Measurements from ENCODE around the gene RGL2. TPM values are rescaled to one million over a fixed set of nuclear protein-coding genes. Genes with fewer than 3 reads are reported as not detected.

The RGL2 gene
- total and polyA plus RNA-seq, 10 of the 15 experiments (the other 5 are each of a cell fraction or from before 2014, with no cell fraction given) = 0.84 to 21.2 (median 6.8) TPM

GRCh38 chr6:33247977-33248642 lies 50.6 kb downstream of the RGL2 start (continued):
- no peak for TF ChIP-seq IRF3 (IDR thresholded peaks at IDR 0.05)

- Histone ChIP-seq H4K20me1 (ENCODE audit: control insufficient read depth, insufficient read depth) (no peaks in the 10 kb centered on the region), H3K4me2 (ENCODE audit: control insufficient read depth, insufficient read depth) (no peak overlapping the region), H3K9ac (ENCODE audit: control insufficient read depth, insufficient read depth, low read length) (no peak overlapping the region), H3K4me3 (no peak overlapping the region), H3K27me3 (replicated peaks in 1 of 2; ENCODE audit: control insufficient read depth in 2 of 2, insufficient read depth in 2 of 2, low read length in 1 of 2) (no peaks in the 10 kb centered on the region), H3K79me2 (ENCODE audit: control insufficient read depth, insufficient read depth, low read length) (no peaks in the 10 kb centered on the region), H3K27ac (ENCODE audit: control insufficient read depth, insufficient read depth) (no peak overlapping the region), H2AFZ (ENCODE audit: control insufficient read depth, low read depth, low read length) (no peak overlapping the region), H3K9me3 (replicated peaks; ENCODE audit: control insufficient read depth, insufficient read depth, low read length) (no peaks in the 10 kb centered on the region), H3K4me1 (ENCODE audit: control insufficient read depth, insufficient read depth, low read length) (peaks cover under 1% of the 10 kb centered on the region; the same call in 1 of the 2 replicates), H3K36me3 (ENCODE audit: control insufficient read depth in 2 of 2, insufficient read depth in 2 of 2, low read length in 1 of 2) (no peaks in the 10 kb centered on the region)
- ChIA-PET CTCF (no interaction called here), POLR2A (interaction anchor here (1.0 kb wide), 1 partner anchor 125 kb away, joined by 3 read pairs; no protein-coding TSS in a partner anchor), SMC1A (ENCODE audit: uncharacterized antibody, unreplicated experiment) (interaction anchor here (0.8 kb wide), 1 partner anchor 833 kb away, joined by 3 read pairs; no protein-coding TSS in a partner anchor), RAD21 (ENCODE audit: unreplicated experiment) (interaction anchor here (1.1 to 1.4 kb wide), 2 partner anchors 71 to 93 kb away, joined by 3 to 4 read pairs; no protein-coding TSS in a partner anchor)
- DNase-seq (ENCODE audit: low read depth, low spot score) (no peak), FAIRE-seq (no peak), ATAC-seq (no peak)
- WGBS (ENCODE audit: insufficient coverage, insufficient replicate concordance, low lambda C conversion rate, missing lambda C conversion rate) = 0% methylated on average over 1 of the region's 1 CpG
- in situ Hi-C loops (cut with MboI) (no loop called here), intact Hi-C loops (cut with micrococcal nuclease; ENCODE audit: unreplicated experiment) (no loop called here)
- no peak for TF ChIP-seq BRCA1 (IDR thresholded peaks at IDR 0.05; ENCODE audit: low read depth, low read length)
- TF ChIP-seq YBX1 (IDR thresholded peaks at IDR 0.05) = no peak
- TF ChIP-seq MEF2A (IDR thresholded peaks at IDR 0.05; ENCODE audit: insufficient read depth, low read depth, low read length) = no peak
- BruUV-seq (replicated peaks) = no TSS peak
These were observed 55.3 kb downstream of the RGL2 start for GRCh38 chr6:33243476-33243875.
